K562 (cell line): ENCODE measurements around the gene NEURL4. TPM values are rescaled to one million over a fixed set of nuclear protein-coding genes. Genes with fewer than 3 reads are reported as not detected.
A peak's percentile ranks its signal among the peaks of the same experiment; 100 is the strongest.

Source experiments
- CHD1 ChIP-seq: fragments of 200-600 bp; sonication (generic); IDR thresholded peaks from one replicate; pipeline ENCODE4 v1.6.1; 2012; ENCODE audit warnings: mild to moderate bottlenecking, moderate library complexity, low read length, inconsistent platforms
- E2F6 ChIP-seq, 2 experiments: IDR thresholded peaks; 2 replicates each; pipeline ENCODE4 v1.6.1; 2011; ENCODE audit warnings: borderline replicate concordance in 1 of 2, control low read depth in 1 of 2, low read depth in 1 of 2, low read length in 1 of 2, mild to moderate bottlenecking in 1 of 2, mixed read lengths in 1 of 2, moderate library complexity in 1 of 2; ENCODE audit not compliant: insufficient read depth in 1 of 2, insufficient read length in 1 of 2, poor library complexity in 1 of 2, severe bottlenecking in 1 of 2; ENCODE audit errors: extremely low read depth in 1 of 2
- FOXA3 ChIP-seq, 2 experiments: fragments of 450-650 bp in 1 of 2; sonication (generic) in 1 of 2; formaldehyde crosslinking; IDR thresholded peaks in 1 of 2; conservative IDR thresholded peaks in 1 of 2; 2 replicates each; pipeline versions ENCODE4 v1.4.0 to v1.8.0; 2020 to 2022; ENCODE audit warnings: mild to moderate bottlenecking in 2 of 2, missing genetic modification reagents in 1 of 2
- FOXP4 ChIP-seq: sonication (generic); formaldehyde crosslinking; IDR thresholded peaks from 2 replicates; pipeline ENCODE4 v1.8.0; 2022; ENCODE audit warnings: mild to moderate bottlenecking, missing genetic modification reagents, borderline replicate concordance
- MAFF ChIP-seq: IDR thresholded peaks from 2 replicates; pipeline ENCODE4 v1.6.1; 2012; ENCODE audit warnings: low read length, improper control_type of control experiment
- NCOR1 ChIP-seq: fragments of 450-650 bp; IDR thresholded peaks from 2 replicates; pipeline ENCODE4 v1.6.1; 2016; ENCODE audit warnings: mild to moderate bottlenecking, moderate library complexity
- PHB ChIP-seq: fragments of 250-450 bp; sonication (Bioruptor Pico); IDR thresholded peaks from 2 replicates; pipeline ENCODE4 v1.5.0; 2021
- PHF8 ChIP-seq: fragments of 200-600 bp; sonication (generic); IDR thresholded peaks from 2 replicates; pipeline ENCODE4 v1.6.1; 2012; ENCODE audit warnings: mixed run types, mild to moderate bottlenecking, inconsistent platforms, low read length, moderate library complexity, borderline replicate concordance
- RERE ChIP-seq: sonication (generic); formaldehyde crosslinking; IDR thresholded peaks from 2 replicates; pipeline ENCODE4 v1.8.0; 2023; ENCODE audit warnings: missing genetic modification reagents, mild to moderate bottlenecking, borderline replicate concordance
- STAT5B ChIP-seq: fragments of 250-450 bp; sonication (Bioruptor Pico); IDR thresholded peaks from 2 replicates; pipeline ENCODE4 v1.8.0; 2021; ENCODE audit warnings: mild to moderate bottlenecking, inconsistent platforms
- ZNF444 ChIP-seq: fragments of 250-450 bp; sonication (Bioruptor Pico); IDR thresholded peaks from 2 replicates; pipeline ENCODE4 v1.4.0; 2020; ENCODE audit warnings: mild to moderate bottlenecking, moderate library complexity
- ZNF561 ChIP-seq: fragments of 450-650 bp; formaldehyde crosslinking; conservative IDR thresholded peaks from 2 replicates; pipeline ENCODE4 v1.4.0; 2020; ENCODE audit warnings: mild to moderate bottlenecking, moderate library complexity
- polyA plus RNA-seq, 8 experiments: library from polyadenylated mRNA; depleted of rRNA in 4 of 8; stranded (reverse) in 5 of 8; unstranded in 3 of 8; fragments of >200 nt; fragmentation: Nextera tagmentation in 2 of 8; fragmentation: Illumina TruSeq in 1 of 8; extraction: Ambion mirVana in 2 of 8; extraction: Trizol in 1 of 8; gene quantifications; 2 replicates each; pipeline versions ENCODE4 v1.2.1 to v1.2.3, GENCODE V29; 2011 to 2014; ENCODE audit warnings: inconsistent platforms in 1 of 8, missing spikeins in 1 of 8
- total RNA-seq, 7 experiments: library from RNA; depleted of rRNA in 6 of 7; stranded (reverse); fragments of >200 nt in 6 of 7; fragmentation: Illumina TruSeq in 2 of 7; extraction: Trizol in 2 of 7; gene quantifications; 2 replicates each; pipeline versions ENCODE4 v1.2.1 to v1.2.3, GENCODE V29; 2011 to 2021; ENCODE audit warnings: low replicate concordance in 1 of 7

The NEURL4 gene
- total and polyA plus RNA-seq, 9 of the 15 experiments (the other 6 are each of a cell fraction or from before 2014, with no cell fraction given) = 0.08 to 37.4 (median 11.5) TPM

- TF ChIP-seq FOXA3 (CRISPR knock-in tag; conservative IDR thresholded peaks at IDR 0.05 in 1 of 2, IDR thresholded peaks at IDR 0.05 in 1 of 2) = no peak
- TF ChIP-seq FOXP4 (CRISPR knock-in tag) = no peak
- TF ChIP-seq MAFF = no peak
- no peak for TF ChIP-seq E2F6 (IDR thresholded peaks at IDR 0.05; ENCODE audit: borderline replicate concordance in 1 of 2, extremely low read depth in 1 of 2, insufficient read depth in 1 of 2, insufficient read length in 1 of 2, low read depth in 1 of 2, low read length in 1 of 2, poor library complexity in 1 of 2, severe bottlenecking in 1 of 2)
- TF ChIP-seq STAT5B (CRISPR knock-in tag) = no peak
- no peak for TF ChIP-seq PHB (CRISPR knock-in tag)
- TF ChIP-seq PHF8 = peak; percentile 22; the same call in 1 of the 2 replicates
- no peak for TF ChIP-seq ZNF444 (CRISPR knock-in tag)
- TF ChIP-seq NCOR1 = 0 out of 2 replicates have a peak, but pooled peaks have one; percentile 17
- no peak for TF ChIP-seq ZNF561
- peak; percentile 86 for TF ChIP-seq CHD1
- no peak for TF ChIP-seq RERE (CRISPR knock-in tag)
- TF ChIP-seq, all 486 proteins: peak for 28
Observed at GRCh38 chr17:7308625-7309433, 20.3 kb downstream of the NEURL4 start (continued).
